HG03378 (cell line): ENCODE data around the gene PGGT1B.
"Not testable (repeated sequence)": the region's sequence is repeated elsewhere in the genome, so short reads cannot be mapped to it uniquely, and the experiment has no call there.

Experiments
- ATAC-seq: cut with Tn5 transposase; IDR thresholded peaks from one replicate; pipeline ENCODE4 v1.9.1; 2021; ENCODE audit warnings: mild to moderate bottlenecking, moderate library complexity; ENCODE audit not compliant: unreplicated experiment

PGGT1B gene

DNA sequence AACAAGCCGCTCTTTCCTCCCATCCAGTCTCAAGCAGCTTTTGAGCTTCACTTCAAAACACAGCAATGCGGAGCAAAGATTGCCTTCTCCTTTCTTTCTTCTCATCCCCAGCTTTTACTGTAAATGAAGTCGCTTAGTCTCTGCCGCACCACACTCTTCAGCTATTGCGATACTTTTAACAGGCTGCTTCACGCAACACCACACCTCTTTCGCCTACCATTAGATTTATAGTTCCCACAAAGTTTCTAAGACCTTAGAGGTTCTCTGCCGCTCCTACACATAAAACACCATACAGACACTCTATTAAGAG is 711 bp downstream of the PGGT1B start:
- ATAC-seq = peak; percentile 52

GRCh38 chr5:115260248-115260647 is 2.4 kb downstream of the PGGT1B start:
- ATAC-seq = no peak

DNA sequence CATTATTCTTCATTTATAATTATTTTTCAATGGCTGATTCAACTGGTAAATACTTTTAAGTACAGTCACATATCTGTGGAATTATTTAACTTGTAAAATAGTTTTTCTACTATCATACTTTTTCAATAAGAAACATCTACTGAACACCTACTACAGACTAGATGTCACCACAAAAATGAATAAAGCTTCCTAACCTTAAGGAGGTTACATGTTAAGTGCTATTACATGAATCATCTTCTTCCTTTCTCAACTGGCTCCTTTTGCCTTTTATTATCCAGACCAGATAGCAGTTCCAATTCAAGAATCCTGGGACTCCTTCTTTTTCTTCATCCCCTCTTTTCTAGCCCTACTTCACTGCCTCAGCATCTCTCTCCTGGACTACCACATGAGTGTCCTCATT is 4.7 kb downstream of the PGGT1B start:
- no peak for ATAC-seq

GRCh38 chr5:115249379-115249778 is 13.3 kb downstream of the PGGT1B start:
- ATAC-seq = not testable (repeated sequence)

DNA sequence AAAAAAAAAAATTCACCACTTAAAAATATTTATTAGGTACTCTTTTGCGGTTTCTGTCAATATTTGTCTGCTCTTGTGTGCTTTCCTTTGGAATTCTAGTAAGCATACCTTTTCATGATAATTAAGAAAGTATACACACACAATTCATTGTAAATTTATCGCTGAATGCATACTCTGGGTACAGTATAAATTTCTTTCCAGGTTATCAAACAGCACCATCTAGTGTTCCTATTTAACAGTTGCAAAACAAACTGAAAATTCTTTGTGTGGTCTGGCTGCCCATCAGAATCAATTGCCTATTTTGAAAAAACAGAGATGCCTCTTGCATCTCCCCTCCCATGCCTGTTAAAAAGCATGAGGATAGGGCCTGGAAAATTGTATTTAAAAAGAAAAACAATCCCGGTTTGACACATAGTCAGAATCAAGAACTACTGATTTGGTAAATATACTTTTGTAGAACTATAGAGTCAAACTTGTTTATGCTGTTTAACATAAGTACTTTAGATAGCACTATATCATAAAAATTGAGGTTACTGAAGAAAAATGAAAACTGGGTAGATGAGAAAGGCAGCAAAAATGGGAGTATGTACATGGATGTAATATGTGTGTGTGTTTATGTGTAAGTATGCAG is 16.2 kb downstream of the PGGT1B start:
- peak; percentile 73 for ATAC-seq

DNA sequence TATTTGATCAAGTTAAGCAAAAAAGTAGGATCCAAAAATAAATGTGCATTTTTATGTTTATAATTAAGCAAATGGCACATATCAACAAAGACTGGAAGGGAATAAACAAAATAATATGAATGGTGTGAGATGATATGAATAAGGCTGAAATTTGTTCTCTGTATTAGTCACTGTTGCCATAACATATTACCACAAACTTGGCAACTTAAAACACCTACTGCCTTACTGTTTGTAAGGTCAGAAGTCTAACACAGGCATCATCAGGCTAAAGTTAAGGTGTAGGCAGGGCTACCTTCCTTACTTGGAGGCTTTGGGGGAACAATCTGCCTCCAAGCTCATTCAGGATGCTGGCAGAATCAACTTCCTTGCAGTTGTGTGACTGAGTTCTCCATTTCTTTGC is 19.3 kb downstream of the PGGT1B start:
- peak; percentile 88 for ATAC-seq

DNA sequence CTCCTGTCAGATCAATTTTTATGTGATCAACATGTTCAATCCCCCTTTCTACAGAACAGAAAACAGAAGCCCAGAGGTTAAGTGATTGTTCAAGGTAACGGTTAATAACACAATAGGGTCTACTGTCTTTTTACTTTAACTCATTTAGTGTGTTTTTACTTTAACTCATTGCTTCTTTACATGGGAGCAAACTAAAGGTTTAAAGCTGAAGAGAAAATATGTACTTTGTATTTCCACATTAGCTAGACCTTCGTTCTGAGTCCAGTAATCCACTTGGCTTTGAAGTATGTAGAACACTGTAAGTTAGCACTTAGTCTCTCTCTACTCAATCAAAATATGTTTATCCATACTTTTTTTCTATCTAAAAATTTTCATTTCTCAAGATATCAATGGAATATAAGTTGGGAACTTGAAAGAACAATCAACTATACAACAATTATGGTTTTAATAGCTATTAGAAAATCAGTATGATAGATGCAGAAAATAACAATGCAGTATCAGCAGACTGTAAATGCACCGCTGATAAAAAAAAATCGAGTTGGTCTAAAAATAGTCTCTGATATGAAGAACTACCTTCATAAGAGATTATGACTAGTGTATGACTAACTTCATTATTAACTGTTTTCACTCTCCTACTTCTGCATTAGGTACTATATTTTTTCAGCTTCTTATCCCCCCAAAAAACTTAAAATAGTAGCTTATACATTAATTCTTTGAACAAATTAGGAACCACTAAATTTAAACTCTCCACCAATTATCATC is 20.6 kb downstream of the PGGT1B start:
- ATAC-seq = no peak

GRCh38 chr5:115237066-115237465 is 25.6 kb downstream of the PGGT1B start:
- ATAC-seq = no peak

GRCh38 chr5:115236599-115236998 is 26.1 kb downstream of the PGGT1B start:
- no peak for ATAC-seq

GRCh38 chr5:115231598-115231997 is 31.1 kb downstream of the PGGT1B start:
- no peak for ATAC-seq

GRCh38 chr5:115229606-115230005 is 33.1 kb downstream of the PGGT1B start:
- ATAC-seq = no peak

- ATAC-seq = no peak
These were observed 35.4 kb downstream of the PGGT1B start for GRCh38 chr5:115227281-115227680.

- ATAC-seq = no peak
These were observed 48.1 kb downstream of the PGGT1B start for GRCh38 chr5:115214541-115214940.

GRCh38 chr5:115209279-115209678 is 53.4 kb downstream of the PGGT1B start:
- peak; percentile 100 for ATAC-seq

- ATAC-seq = no peak
These were observed 59.7 kb downstream of the PGGT1B start for GRCh38 chr5:115202952-115203351.

GRCh38 chr5:115196161-115196560 is 66.5 kb downstream of the PGGT1B start:
- no peak for ATAC-seq

GRCh38 chr5:115194676-115195075 is 68.0 kb downstream of the PGGT1B start:
- no peak for ATAC-seq

DNA sequence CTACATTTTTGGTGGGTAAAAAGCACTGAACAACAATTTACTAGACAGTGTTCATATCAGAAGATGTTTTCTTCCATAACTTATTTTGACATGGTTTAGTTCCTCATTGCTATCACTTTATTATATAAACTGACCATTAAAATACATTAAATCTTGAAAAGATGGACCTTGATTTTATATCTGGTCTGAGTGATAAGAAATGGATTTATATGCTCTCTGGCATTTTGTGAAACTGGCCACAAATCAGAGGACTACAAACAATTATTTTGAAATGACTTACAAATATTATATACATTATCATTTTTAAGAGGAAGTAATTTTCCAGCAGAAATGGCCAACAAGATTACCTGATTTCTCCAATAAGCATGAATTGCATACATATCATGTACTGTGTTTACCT is 69.4 kb downstream of the PGGT1B start:
- no peak for ATAC-seq

GRCh38 chr5:115192098-115192497 is 70.6 kb downstream of the PGGT1B start:
- no peak for ATAC-seq

DNA sequence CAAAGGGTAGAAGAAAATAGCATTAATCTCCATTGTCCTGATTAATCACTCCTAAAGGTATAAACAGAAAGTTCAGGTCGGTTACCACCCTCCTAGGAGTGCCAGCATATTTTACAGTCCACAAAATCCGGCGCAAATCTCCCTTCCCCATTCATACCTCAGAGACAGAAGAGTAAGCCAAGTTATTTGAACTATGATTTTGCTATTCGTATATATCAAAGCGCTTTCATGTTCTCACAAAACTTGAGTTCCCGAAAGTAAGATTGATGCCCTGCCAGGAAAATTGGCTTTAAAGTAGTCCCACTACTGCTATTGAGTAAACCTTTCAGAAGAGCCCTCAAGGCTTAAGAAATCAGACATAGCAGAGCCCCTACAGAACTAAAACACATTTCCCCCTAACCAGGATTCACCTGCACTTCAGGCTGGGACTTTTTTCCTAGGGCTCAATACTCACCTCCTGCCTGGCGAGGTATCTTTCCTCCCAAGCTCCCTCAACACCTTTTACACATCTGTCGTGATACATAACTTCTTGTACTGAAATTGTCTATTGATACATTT is 71.1 kb downstream of the PGGT1B start:
- no peak for ATAC-seq

GRCh38 chr5:115190388-115190787 is 72.3 kb downstream of the PGGT1B start:
- ATAC-seq = no peak

DNA sequence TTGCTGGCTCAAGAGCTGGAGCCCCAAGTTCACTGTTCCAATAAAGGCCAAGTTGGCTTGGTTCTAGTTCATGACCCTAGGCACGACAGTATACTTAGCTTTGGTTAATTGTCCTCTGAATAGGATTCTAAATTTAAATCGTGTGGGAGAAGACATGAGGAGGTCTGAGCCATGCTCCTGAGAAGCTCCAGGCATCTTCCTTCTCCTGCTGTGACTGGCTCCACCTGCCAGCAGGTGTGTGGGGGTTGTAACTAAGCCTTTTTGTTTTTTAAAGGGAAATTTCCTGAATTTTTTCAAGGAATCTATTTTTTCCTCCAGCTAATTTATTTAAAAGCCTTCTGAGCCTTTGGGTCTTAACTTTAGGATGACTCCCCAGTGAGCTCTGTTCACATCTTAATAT is 72.8 kb downstream of the PGGT1B start:
- ATAC-seq = no peak
